Measurements from ENCODE around the gene RGSL1. TPM values are rescaled to one million over a fixed set of nuclear protein-coding genes. Genes with fewer than 3 reads are reported as not detected.

Gene RGSL1
- total RNA-seq, 2 experiments from 2014 or later = not detected

DNA sequence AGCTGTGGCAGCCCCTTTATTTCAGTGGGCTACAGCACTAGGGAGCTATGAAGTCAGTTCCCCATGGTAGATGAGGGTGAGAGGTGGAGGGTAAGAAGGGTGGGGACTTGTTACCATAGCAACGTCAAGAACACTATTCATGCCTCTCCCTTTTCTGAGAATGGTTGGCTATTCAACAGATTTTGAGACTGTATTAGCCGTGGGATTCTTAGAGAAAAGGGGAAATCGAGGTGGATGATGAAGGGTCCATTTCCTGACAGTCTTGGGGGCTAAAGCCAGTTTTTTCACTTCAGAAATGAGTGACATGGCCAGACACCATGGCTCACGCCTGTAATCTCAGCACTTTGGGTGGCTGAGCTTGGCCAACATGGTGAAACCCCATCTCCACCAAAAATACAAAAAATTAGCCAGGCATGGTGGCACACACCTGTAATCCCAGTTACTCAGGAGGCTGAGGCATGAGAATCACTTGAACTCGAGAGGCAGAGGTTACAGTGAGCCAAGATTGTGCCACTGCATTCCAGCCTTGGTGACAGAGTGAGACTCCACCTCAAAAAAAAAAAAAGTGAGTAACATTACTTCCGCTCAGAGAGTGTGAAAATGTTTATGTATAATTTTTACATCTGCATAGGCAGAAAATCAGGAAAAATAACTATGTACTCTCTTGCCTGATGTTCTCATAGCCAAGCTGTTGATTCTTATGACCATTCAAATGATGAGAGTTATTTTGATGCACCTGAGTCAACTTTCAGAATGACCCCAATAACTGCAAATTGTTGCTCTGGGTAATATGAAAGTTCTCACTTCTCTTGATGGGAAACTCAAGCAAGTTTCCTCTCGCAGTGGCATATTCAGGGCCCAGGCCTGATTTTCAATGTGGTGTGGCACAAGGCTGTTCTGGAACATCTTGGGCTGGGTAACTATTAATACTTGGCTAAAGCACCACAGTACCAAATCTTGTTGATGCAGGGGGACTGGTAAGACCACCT, 23.2 kb upstream of the RGSL1 start:
- Histone ChIP-seq H3K9me3 (ENCODE audit: control insufficient read depth in 1 of 2, insufficient read depth in 1 of 2, low read length in 2 of 2) (no peaks in the 10 kb centered on the region), H3K4me3 (ENCODE audit: low read length) (no peak overlapping the region), H3K27ac (ENCODE audit: low read depth in 1 of 2, low read length in 2 of 2) (no peak overlapping the region), H3K27me3 (ENCODE audit: control insufficient read depth in 1 of 2, insufficient read depth in 2 of 2, low read length in 2 of 2) (no peaks in the 10 kb centered on the region), H3K36me3 (ENCODE audit: insufficient read depth, low read length) (no peaks in the 10 kb centered on the region), H3K4me1 (ENCODE audit: insufficient read depth, low read length) (peaks cover 10% of the 10 kb centered on the region)
- Mint-ChIP-seq H3K4me1 (ENCODE audit: low read depth) (peaks cover 17% of the 10 kb centered on the region), H3K4me3 (no peak overlapping the region), H3K36me3 (ENCODE audit: low read depth) (no peaks in the 10 kb centered on the region), H3K27ac (no peak overlapping the region), H3K27me3 (peaks cover 13% of the 10 kb centered on the region), H3K9me3 (no peaks in the 10 kb centered on the region)
- ChIA-PET POLR2A (no interaction called here), CTCF (no interaction called here)
- DNase-seq (peak in 1 of 14 experiments; percentile 22), ATAC-seq (ENCODE audit: poor library complexity) (no peak)
- TF ChIP-seq, protein P1, sequence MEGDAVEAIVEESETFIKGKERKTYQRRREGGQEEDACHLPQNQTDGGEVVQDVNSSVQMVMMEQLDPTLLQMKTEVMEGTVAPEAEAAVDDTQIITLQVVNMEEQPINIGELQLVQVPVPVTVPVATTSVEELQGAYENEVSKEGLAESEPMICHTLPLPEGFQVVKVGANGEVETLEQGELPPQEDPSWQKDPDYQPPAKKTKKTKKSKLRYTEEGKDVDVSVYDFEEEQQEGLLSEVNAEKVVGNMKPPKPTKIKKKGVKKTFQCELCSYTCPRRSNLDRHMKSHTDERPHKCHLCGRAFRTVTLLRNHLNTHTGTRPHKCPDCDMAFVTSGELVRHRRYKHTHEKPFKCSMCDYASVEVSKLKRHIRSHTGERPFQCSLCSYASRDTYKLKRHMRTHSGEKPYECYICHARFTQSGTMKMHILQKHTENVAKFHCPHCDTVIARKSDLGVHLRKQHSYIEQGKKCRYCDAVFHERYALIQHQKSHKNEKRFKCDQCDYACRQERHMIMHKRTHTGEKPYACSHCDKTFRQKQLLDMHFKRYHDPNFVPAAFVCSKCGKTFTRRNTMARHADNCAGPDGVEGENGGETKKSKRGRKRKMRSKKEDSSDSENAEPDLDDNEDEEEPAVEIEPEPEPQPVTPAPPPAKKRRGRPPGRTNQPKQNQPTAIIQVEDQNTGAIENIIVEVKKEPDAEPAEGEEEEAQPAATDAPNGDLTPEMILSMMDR (IDR thresholded peaks at IDR 0.05) = no peak
- intact Hi-C loops (cut with DNase I, micrococcal nuclease) = no loop called here

DNA sequence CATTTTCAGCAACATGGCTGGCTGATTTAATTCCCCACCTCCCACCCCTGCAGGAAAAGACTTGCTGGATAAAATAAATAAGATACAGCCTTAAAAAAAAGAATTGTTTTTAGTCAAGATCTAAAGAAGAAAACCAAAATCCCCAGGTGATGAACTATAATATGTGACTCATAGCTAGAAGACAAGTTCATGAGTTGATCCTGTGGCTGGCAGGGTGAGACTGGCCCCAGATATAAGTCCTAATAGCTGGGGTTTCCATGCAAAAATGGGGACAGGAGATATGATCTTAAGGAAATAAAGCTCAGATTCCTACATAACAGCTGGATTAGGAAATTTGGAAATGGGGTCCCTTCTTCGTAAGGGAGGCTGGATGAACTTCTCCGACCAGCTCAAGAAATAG, 21.9 kb upstream of the RGSL1 start:
- ChIA-PET POLR2A (no interaction called here), CTCF (no interaction called here)
- Mint-ChIP-seq H3K27ac (no peak overlapping the region), H3K9me3 (no peaks in the 10 kb centered on the region), H3K36me3 (ENCODE audit: low read depth) (no peaks in the 10 kb centered on the region), H3K27me3 (peaks cover 3% of the 10 kb centered on the region), H3K4me1 (ENCODE audit: low read depth) (peaks cover 17% of the 10 kb centered on the region), H3K4me3 (no peak overlapping the region)
- Histone ChIP-seq H3K4me3 (ENCODE audit: low read length) (no peak overlapping the region), H3K9me3 (ENCODE audit: control insufficient read depth in 1 of 2, insufficient read depth in 1 of 2, low read length in 2 of 2) (no peaks in the 10 kb centered on the region), H3K36me3 (ENCODE audit: insufficient read depth, low read length) (no peaks in the 10 kb centered on the region), H3K27ac (ENCODE audit: low read depth in 1 of 2, low read length in 2 of 2) (no peak overlapping the region), H3K4me1 (ENCODE audit: insufficient read depth, low read length) (peaks cover 10% of the 10 kb centered on the region), H3K27me3 (ENCODE audit: control insufficient read depth in 1 of 2, insufficient read depth in 2 of 2, low read length in 2 of 2) (no peaks in the 10 kb centered on the region)
- TF ChIP-seq, protein P1 (IDR thresholded peaks at IDR 0.05) = no peak
- DNase-seq (no peak), ATAC-seq (ENCODE audit: poor library complexity) (no peak)
- intact Hi-C loops (cut with DNase I, micrococcal nuclease) = no loop called here

DNA sequence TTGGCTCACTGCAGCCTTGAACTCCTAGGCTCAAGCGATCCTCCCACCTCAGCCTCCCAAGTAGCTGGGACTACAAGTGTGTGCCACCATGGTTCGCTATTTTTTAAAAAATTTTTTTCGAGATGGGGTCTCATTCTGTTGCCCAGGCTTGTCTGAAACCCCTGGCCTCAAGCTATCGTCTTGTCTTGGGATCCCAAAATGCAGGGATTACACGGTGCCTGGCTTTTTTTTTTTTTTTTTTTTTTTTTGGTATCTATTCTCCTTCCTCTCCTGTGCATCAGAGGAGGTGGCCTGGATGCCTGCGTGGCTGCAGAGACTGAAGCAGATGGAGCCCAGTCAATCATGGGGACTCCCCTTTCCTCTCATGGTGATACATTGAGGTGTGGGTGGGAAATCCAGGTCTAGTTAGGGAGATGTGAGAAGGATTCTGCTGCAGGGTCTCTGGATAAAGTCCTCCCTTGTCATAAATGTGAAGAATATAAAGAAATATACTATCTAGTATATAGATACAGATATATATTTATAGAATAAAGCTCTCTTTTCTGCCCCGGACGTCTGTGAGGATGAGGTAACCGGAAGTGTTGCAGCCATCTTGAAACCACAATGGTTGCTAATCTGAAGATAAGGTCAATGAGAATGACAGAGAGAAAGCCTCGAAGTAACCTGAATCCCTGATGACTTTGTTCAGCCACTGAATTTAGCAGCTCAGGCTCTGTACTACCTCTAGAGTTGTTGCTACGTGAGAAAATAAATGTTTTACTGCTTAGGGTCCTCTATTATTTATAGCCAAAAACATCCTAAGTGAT, 19.5 kb upstream of the RGSL1 start:
- DNase-seq = peak in 6 of 14 experiments; percentile 4 to 73 (median 43)
- Mint-ChIP-seq H3K27ac (no peak overlapping the region), H3K4me3 (no peak overlapping the region), H3K36me3 (ENCODE audit: low read depth) (no peaks in the 10 kb centered on the region), H3K27me3 (peaks cover 5% of the 10 kb centered on the region), H3K9me3 (no peaks in the 10 kb centered on the region), H3K4me1 (ENCODE audit: low read depth) (peaks cover 17% of the 10 kb centered on the region)
- POLR2A ChIA-PET = no interaction called here
- TF ChIP-seq, protein P1 (IDR thresholded peaks at IDR 0.05) = no peak
- H3K36me3 ChIP-seq (ENCODE audit: insufficient read depth, low read length) = no peaks in the 10 kb centered on the region
- intact Hi-C loops (cut with DNase I, micrococcal nuclease) = no loop called here
- peaks cover 10% of the 10 kb centered on the region for H3K4me1 ChIP-seq (ENCODE audit: insufficient read depth, low read length)
- no peaks in the 10 kb centered on the region for H3K9me3 ChIP-seq (ENCODE audit: control insufficient read depth in 1 of 2, insufficient read depth in 1 of 2, low read length in 2 of 2)
- H3K27ac ChIP-seq (ENCODE audit: low read depth in 1 of 2, low read length in 2 of 2) = no peak overlapping the region
- H3K4me3 ChIP-seq (ENCODE audit: low read length) = no peak overlapping the region
- CTCF ChIA-PET = no interaction called here
- no peaks in the 10 kb centered on the region for H3K27me3 ChIP-seq (ENCODE audit: control insufficient read depth in 1 of 2, insufficient read depth in 2 of 2, low read length in 2 of 2)
- peak; percentile 29 for ATAC-seq (ENCODE audit: poor library complexity)

Data from CD4-positive, alpha-beta T cell (primary cell).